Choroid plexus epithelial cell (primary cell): ENCODE measurements around the gene SQSTM1.
A peak's percentile ranks its signal among the peaks of the same experiment; 100 is the strongest.

ENCODE experiments used
- DNase-seq: peaks from one replicate; pipeline ENCODE4 v3.0.0-alpha.2; 2010; ENCODE audit warnings: low read depth
- H3K4me3 ChIP-seq: 2 replicates; pipeline ENCODE4 v1.5.1; 2011; ENCODE audit warnings: low read depth, mild to moderate bottlenecking, control low read depth, low read length, moderate library complexity
- CTCF ChIP-seq: conservative IDR thresholded peaks from 2 replicates; pipeline ENCODE4 v1.5.1; 2011; ENCODE audit warnings: low read depth, mild to moderate bottlenecking, control low read depth, inconsistent platforms, low read length, moderate library complexity

SQSTM1 gene

GRCh38 chr5:179866241-179867078, 45.8 kb downstream of the SQSTM1 start:
- peak; percentile 38 for TF ChIP-seq CTCF
- no peak overlapping the region for H3K4me3 ChIP-seq
- peak; percentile 26 for DNase-seq

DNA sequence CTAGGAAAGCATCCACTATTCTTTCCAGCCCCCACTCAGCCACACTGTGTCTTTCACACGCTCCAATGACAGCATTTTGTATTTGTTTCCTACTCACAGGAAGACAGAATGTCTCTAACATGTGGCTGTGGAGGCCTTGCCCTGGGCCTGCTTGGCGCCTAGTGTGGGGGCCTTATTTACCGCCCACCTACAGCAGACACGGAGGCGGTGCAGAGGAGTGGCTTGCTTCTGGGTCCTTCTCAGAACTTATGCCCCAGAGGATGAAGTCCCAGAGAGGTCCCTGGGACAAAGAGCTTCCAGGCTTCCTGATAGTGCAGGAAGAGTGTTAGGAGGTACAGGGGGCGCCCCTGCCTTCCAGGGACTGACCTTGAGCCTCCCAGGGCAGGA, 46.4 kb downstream of the SQSTM1 start:
- TF ChIP-seq CTCF, result no peak
- DNase-seq, result no peak
- no peak overlapping the region for H3K4me3 ChIP-seq

- no peak overlapping the region for H3K4me3 ChIP-seq
- TF ChIP-seq CTCF, result no peak
- no peak for DNase-seq
Measured at GRCh38 chr5:179867476-179867875, 46.8 kb downstream of the SQSTM1 start.

DNA sequence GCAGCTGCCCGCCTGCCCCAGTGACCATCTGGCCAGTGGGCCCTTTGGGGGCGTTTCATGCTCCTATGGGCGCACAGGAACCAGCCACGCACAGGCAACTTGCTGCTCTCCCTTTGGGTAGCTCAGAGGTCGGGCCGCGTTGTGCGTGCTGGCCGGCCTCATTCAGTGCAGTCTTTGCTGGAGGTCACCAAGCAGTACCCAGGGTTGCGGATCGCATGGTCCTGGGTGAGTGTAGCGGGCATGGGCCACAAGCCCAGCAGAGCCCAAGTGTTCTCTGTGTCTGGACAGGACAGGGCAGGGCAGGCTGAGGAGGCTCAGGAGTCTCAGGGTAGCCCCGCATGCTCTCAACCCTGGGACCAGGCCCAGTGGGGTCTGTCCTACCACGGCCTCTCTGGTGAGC, 47.8 kb downstream of the SQSTM1 start:
- DNase-seq, result no peak
- H3K4me3 ChIP-seq, result no peak overlapping the region

GRCh38 chr5:179869101-179869500, 48.4 kb downstream of the SQSTM1 start:
- no peak for DNase-seq
- no peak overlapping the region for H3K4me3 ChIP-seq
- no peak for TF ChIP-seq CTCF

More for the DNA sequence above, 47.8 kb downstream of the SQSTM1 start:
- TF ChIP-seq CTCF, result no peak

DNA sequence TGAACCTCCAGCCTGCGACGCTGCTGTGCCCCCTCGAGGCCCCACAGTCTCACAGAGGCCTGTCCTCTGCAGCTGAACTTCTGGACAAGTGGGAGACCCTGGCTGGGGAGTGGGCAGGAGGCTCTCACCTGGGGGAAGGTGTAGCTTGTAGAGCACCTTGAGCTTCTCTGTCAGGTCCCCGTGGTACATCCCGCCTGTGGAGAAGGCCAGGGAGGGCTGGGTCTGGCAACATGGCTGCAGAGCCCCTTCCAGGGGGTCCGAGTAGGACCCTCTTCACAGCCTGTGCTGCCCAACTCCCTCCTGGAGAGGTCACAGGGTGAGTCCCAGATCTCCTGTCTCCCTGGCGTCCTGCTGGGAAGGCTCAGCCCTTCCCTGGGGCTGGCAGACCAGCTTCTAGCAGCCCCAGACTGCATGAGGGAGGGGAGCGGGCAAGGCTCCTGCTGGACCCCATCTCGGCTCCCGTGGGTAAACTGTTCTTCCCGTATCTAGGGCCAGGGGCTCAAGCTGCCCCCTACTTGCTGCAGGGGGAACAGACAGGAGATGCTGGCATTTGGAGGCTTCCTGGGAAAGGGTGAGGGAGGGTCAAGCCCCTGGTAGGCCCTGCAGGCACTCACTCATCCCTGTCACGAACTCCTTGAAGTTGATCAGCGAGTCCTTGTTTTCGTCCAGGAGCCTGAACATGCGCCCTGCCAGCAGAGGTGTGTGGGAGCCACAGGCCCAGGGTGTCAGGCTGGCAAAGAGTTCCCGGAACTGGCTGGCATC, 49.1 kb downstream of the SQSTM1 start:
- H3K4me3 ChIP-seq, result no peak overlapping the region
- no peak for TF ChIP-seq CTCF
- no peak for DNase-seq
